ENCODE results near the gene INSYN2B. TPM values are rescaled to one million over a fixed set of nuclear protein-coding genes. Genes with fewer than 3 reads are reported as not detected.

INSYN2B gene
- total RNA-seq, 1 donor from 2014 or later, result 0.21 TPM

DNA sequence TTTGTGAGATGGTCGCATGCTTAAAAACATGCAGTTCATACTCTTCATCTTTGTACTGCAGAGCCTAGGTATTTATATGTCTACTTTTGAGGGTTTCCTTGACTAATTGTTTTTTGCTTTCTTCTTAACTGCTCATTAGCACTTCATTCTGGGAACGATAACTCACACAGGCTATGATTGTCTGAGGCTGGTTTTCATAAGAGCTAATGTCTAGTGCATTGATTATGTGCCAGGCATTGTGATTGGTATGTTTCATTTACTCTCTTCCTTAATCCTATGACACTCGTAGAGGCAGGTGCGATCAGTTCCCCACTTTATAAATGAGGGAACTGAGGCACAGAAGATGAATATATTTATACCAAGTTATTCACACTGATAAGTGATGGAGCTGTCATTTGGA is 93.6 kb downstream of the INSYN2B start:
- DNase-seq, result no peak

GRCh38 chr5:169886033-169886432 is 94.3 kb downstream of the INSYN2B start:
- no peak for DNase-seq

DNA sequence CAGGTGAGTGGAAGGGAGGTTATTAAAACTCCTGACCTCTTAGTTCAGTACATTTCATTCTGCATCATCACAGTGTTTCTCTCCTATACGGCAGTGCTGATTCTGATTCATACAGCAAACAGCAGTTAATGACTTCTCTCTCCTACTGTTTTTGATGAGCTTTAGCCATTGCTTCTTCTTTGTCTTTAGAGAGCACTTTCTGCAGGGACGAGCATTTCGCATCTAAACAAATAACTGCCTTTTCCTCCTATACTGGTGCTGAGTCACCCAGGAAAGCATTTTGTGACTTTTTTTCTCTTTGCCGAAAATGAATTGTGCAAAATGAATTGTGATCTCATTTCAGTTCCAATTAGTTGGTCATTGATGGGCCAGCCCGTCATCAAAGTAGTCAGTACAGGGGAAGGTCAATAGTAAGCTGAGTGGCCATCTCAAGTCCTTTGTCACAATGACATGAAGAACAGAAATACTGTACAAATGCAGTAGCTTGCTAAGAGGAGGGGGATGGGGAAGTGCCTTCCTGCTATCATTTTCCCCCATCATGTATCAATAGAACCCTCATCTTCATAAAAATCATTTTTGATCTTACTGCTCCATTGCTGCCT is 98.5 kb downstream of the INSYN2B start:
- no peak for DNase-seq

DNA sequence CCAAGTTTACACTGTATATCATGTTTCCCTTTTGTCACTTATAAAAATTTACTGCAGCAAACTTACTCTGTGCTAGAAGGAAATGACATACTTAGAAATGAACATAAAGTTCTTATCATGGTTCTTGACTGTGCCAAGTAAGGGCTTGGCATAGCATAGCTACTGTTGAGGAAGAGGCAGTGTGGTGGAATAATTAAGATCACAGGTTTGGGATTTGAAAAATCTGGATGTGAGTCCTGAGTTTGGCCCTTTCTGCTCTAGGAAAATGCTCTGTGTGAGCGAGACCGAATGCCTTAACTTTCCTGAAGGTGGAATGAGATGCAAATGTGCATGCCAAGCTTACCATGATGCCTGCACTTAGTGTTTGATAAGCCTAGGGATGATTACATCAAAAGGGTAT is 99.5 kb downstream of the INSYN2B start:
- DNase-seq, result no peak

GRCh38 chr5:169880012-169880663 is 100.2 kb downstream of the INSYN2B start:
- DNase-seq, result no peak

DNA sequence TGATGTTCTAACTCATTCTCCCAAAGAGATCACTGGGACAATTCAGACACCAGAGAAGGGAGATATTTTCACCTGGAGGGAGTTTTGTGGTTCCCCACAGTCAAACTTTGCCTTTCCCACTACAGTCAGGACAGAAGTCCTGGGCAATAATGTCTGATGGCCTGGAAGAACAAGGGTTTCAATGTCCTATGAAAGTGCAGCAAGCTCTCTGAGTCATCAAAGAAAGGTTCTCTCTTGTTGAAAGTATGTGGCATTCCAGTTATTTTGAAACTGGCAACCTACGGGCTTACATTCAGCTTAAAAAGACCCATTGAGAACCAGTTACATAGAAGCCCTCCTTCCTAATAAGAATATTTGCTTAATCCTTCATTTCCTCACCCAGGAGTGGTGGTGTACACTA is 103.9 kb downstream of the INSYN2B start:
- DNase-seq, result no peak

GRCh38 chr5:169875731-169876130 is 104.6 kb downstream of the INSYN2B start:
- DNase-seq, result no peak

- no peak for DNase-seq
These were observed 105.1 kb downstream of the INSYN2B start for GRCh38 chr5:169875091-169875728.

DNA sequence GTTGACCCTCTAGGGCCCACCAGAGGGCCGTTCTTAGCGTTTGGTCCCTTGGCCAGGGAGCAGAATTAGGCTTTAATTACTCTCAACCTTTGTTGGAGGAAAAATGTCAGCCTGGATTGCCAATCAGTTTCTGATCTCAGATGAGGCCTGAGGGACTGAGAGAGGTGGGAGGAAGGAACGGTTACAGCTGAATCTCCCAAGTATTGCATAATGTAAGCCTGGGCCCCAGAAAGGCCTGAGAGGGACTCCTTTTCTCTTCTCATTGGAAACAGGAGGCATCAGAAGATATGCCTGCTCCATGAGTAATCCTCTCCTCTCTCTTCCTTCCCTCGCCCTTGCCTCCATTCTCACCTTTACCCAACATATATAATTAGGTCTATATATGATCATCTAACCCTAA is 105.7 kb downstream of the INSYN2B start:
- DNase-seq, result no peak

DNA sequence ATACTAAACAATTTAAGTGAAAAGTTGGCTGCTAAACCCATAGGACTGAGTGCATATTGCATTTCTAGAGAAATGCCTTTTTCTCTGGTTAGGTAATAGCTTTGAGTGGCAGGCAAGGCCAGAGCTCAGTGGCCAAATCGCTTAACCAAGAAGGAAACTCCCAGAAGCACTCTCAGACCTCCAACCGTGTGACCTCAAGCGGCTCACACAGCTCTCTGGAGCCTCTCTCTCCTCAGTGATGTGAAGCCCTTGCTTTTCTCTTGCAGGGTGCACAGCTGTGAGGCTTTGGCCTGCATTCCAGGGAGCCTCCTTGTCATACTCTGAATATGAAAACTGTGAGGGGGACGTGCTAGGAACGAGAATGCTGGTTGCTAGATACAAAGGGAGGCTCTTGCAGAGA is 106.7 kb downstream of the INSYN2B start:
- peak; percentile 69 for DNase-seq

DNA sequence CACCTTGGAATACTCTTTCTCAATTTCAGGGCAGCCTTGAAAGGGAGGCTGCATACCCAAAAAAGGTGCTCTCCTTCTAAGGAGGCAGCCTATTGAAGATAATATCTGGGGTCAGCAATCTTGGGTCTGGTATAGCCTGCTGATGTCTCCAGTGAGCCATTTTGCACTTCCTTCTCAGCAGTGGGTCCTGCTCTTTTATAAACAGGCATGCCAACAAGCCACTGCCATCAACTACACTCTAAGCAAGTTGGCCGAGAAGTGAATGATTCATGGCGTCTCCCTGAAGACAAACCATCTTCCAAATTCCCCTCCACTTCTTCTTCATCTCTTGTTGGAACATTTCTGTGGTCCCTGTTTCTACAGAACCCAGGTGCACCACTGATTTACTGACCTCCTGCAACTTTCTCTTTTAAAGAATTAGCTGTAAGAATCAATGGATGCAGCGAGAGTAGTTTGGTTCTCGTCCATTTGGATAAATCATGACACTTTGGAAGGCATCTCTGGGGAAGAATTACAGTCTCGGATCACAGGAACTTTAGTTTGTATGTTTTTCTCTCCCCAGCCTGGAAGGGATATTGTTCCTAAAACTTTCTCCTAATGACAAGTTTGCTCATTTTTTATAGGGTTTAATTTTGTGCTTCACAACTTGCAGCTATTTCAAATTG is 108.3 kb downstream of the INSYN2B start:
- DNase-seq, result peak; percentile 39

GRCh38 chr5:169870211-169870610 is 110.1 kb downstream of the INSYN2B start:
- DNase-seq, result no peak

DNA sequence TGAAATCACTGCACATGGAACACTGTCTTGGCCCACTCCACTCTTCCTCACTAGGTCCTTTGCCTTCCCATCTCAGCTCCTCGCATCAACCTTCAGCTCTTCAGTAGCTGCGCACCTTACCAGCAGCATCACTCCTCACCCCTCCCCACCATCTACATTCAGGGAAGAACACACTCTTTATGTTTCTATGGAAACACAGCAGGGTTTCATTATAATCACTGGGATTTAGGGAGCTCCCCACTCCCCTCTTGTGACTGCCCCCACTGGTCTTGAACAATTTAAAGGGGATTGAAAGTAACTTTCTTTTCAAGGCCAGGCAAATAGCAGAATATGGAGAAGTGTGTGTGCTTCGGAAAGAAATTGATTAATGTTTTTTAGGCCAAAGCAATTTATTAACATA is 111.2 kb downstream of the INSYN2B start:
- no peak for DNase-seq

GRCh38 chr5:169867347-169867746 is 112.9 kb downstream of the INSYN2B start:
- DNase-seq, result no peak

- DNase-seq, result no peak
These were observed 115.8 kb downstream of the INSYN2B start for GRCh38 chr5:169864483-169864882.

DNA sequence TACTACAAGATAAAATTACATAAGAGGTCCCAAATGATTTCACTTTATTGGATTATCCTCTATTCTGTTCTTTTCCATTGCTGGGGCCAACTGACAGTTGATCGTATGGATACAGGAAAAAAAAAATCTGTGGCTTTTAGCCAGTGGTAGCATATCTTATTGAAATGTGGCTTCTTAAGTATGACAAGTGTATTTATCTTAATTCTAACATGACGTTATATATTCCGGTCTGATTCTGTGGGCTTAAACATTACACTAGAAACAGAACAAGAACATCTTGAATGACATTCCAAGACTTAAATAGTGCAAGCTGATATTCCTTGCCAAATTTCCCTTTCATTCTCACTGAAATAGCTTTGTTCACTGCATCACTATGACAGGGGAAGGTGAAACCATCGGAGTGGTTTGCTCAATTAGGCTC is 117.9 kb downstream of the INSYN2B start:
- peak; percentile 31 for DNase-seq

DNA sequence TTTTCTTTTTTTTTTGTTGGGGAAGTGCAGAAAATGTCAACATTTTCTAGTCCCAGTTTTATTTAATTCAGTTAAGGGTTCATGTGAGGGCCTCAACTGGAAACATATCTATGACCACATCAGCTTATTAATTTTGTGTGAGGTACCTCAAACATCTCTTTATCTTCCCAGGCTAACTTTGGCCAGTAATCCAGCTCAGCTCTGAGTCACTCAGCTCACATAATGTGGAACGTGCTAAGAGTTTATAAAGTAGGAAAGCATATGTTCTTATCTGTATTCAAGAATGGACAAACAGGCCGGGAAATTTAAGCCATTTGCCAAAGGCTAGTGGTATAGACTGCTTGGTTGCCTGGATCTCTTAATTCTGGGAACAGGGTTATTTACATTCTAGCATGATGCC is 118.4 kb downstream of the INSYN2B start:
- DNase-seq, result no peak

DNA sequence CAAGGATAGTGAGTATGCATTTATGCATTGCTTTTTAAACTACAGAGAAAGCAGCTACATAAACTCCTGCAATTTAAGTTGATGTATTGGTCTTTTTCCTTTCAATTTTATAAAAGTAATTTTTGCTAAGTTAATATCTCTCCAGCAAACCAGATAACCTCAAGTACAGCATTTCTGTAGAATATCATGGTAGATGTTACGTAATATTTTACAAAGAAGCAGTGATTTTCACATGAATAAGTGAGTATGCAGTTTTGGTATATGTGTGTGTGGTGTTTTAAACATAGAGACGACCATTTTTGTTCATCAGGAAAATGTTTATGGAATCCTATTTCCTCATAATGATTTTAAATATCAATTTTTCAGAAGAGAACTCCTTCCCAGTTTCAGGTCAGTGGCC is 118.9 kb downstream of the INSYN2B start:
- DNase-seq, result no peak

GRCh38 chr5:169860585-169860984 is 119.7 kb downstream of the INSYN2B start:
- DNase-seq, result no peak

DNA sequence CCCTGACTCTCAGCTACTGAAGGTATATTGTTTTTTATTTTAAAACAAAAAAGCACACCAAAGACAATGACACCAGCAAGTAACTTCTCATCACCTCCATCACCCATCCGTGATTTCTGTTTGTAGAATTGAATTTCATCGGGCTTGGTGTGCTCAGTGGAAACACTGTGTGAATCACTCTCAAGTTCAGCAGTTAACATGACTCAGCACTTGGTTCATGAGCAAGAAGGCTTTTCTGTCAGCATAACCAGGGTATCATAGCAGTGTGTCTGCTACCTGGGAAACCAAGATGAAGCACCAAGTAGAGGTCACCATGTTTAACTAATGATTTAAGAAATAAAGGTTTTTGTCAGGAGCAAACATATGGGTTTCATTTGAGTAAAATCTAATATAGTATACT is 123.7 kb downstream of the INSYN2B start:
- no peak for DNase-seq

- no peak for DNase-seq
These were observed 128.9 kb downstream of the INSYN2B start for GRCh38 chr5:169851321-169851850.

DNA sequence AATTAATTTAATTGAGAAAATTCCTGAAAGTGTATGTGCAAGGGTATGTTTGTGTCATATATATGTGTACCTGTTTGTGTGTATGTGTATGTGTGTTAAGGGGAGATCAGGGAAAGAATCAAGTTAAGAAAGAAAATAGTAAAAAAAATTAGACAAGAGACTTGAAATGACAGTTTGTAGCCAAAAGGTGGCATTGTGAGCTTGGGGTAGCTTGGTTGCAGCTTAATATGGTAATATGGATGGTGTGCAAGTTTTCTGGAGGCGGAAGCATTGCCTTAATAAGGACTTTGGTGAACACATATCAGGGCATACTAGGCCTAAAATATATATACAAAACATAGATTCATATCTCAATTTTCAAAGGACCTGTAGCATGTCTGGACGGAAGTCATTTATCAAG is 129.9 kb downstream of the INSYN2B start:
- no peak for DNase-seq

DNA sequence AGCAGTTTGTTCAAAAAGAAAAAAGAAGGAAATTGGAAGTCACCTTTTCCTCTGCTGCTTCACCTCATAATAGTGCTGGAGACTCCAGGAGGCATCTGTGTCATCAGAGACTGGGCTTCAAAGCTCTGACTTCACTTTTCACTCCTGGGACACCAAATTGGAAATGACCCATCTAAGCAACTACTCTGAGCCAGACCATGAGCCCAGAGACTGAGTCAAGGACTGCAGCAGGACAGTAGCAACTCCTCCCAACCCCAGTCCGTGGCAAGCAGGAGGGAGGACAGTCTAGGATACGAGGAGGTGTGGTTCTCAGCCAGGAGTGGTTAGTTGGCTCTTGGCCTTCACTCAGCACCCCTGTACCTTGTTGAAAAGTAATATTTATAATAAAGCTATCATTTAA is 131.5 kb downstream of the INSYN2B start:
- no peak for DNase-seq

All from tongue (tissue), 2 donors.